Upper lobe of left lung (tissue), 4 donors: ENCODE measurements around the gene CYP26B1.

ENCODE experiments used
- CTCF ChIP-seq, 6 experiments: fragments of 450-650 bp in 4 of 6; fragments of 200-600 bp in 2 of 6; sonication (generic) in 2 of 6; IDR thresholded peaks; one replicate each; pipeline ENCODE4 v1.5.1; 2016 to 2019; ENCODE audit warnings: antibody characterized with exemption in 6 of 6
- EP300 ChIP-seq, 4 donors: sonication (generic); formaldehyde crosslinking; IDR thresholded peaks; one replicate each; pipeline ENCODE4 v1.5.1; 2017; ENCODE audit warnings: antibody characterized with exemption in 4 of 4, control low read depth in 2 of 4
- POLR2A ChIP-seq, 4 donors: fragments of 450-650 bp; IDR thresholded peaks; one replicate each; pipeline ENCODE4 v1.5.1; 2016 to 2017; ENCODE audit warnings: antibody characterized with exemption in 4 of 4, mild to moderate bottlenecking in 2 of 4
- POLR2AphosphoS5 ChIP-seq, 2 donors: sonication (generic); formaldehyde crosslinking; IDR thresholded peaks; one replicate each; pipeline ENCODE4 v1.5.1; 2017; ENCODE audit warnings: antibody characterized with exemption in 2 of 2

GRCh38 chr2:72094701-72095100 is 53.0 kb downstream of the CYP26B1 start:
- TF ChIP-seq CTCF (IDR thresholded peaks at IDR 0.05) (no peak), POLR2A (IDR thresholded peaks at IDR 0.05) (no peak), POLR2AphosphoS5 (IDR thresholded peaks at IDR 0.05) (no peak), EP300 (IDR thresholded peaks at IDR 0.05) (no peak)
